H7 (cell line): ENCODE data around the gene TES. TPM values are rescaled to one million over a fixed set of nuclear protein-coding genes. Genes with fewer than 3 reads are reported as not detected.

Experiments used
- DNase-seq: peaks from one replicate; pipeline ENCODE4 v3.0.0; 2012
- H3K27me3 ChIP-seq: 2 replicates; pipeline ENCODE4 v1.6.0; 2011; ENCODE audit warnings: mild to moderate bottlenecking, low read length; ENCODE audit not compliant: control insufficient read depth, insufficient read depth
- H3K36me3 ChIP-seq: replicated peaks from 2 replicates; pipeline ENCODE4 v1.5.1; 2011; ENCODE audit warnings: low read length; ENCODE audit not compliant: control insufficient read depth, insufficient read depth
- H3K4me3 ChIP-seq: 2 replicates; pipeline ENCODE4 v1.5.1; 2011; ENCODE audit warnings: low read depth, mild to moderate bottlenecking, control low read depth, low read length, moderate library complexity; ENCODE audit not compliant: insufficient read depth
- total RNA-seq: library from RNA; depleted of rRNA; stranded (reverse); fragments of >200 nt; shearing (Covaris generic); gene quantifications from 2 replicates; pipeline ENCODE4 v1.2.3, GENCODE V29; 2014

TES gene
- total RNA-seq, 1 experiment from 2014 or later, result 72.5 TPM

GRCh38 chr7:116222501-116222900 lies 12.2 kb downstream of the TES start:
- Histone ChIP-seq H3K36me3 (no peaks in the 10 kb centered on the region), H3K27me3 (no peaks in the 10 kb centered on the region), H3K4me3 (no peak overlapping the region)
- DNase-seq, result no peak

- no peak for DNase-seq
- no peaks in the 10 kb centered on the region for H3K27me3 ChIP-seq
These were observed 13.2 kb downstream of the TES start for GRCh38 chr7:116223588-116223987.

GRCh38 chr7:116224492-116225098 lies 14.3 kb downstream of the TES start:
- no peaks in the 10 kb centered on the region for H3K27me3 ChIP-seq
- no peak overlapping the region for H3K4me3 ChIP-seq
- no peaks in the 10 kb centered on the region for H3K36me3 ChIP-seq
- DNase-seq, result no peak

More at GRCh38 chr7:116223588-116223987, 13.2 kb downstream of the TES start:
- no peak overlapping the region for H3K4me3 ChIP-seq
- H3K36me3 ChIP-seq, result no peaks in the 10 kb centered on the region

GRCh38 chr7:116225860-116226259 lies 15.5 kb downstream of the TES start:
- no peak for DNase-seq
- Histone ChIP-seq H3K4me3 (no peak overlapping the region), H3K36me3 (no peaks in the 10 kb centered on the region), H3K27me3 (no peaks in the 10 kb centered on the region)

- H3K27me3 ChIP-seq, result no peaks in the 10 kb centered on the region
- DNase-seq, result no peak
- H3K36me3 ChIP-seq, result no peaks in the 10 kb centered on the region
- H3K4me3 ChIP-seq, result no peak overlapping the region
These were observed 16.3 kb downstream of the TES start for GRCh38 chr7:116226664-116227063.

GRCh38 chr7:116227678-116228239 lies 17.4 kb downstream of the TES start:
- H3K4me3 ChIP-seq, result no peak overlapping the region
- H3K27me3 ChIP-seq, result no peaks in the 10 kb centered on the region
- DNase-seq, result no peak
- H3K36me3 ChIP-seq, result no peaks in the 10 kb centered on the region

GRCh38 chr7:116228241-116228640 lies 17.9 kb downstream of the TES start:
- no peak overlapping the region for H3K4me3 ChIP-seq
- DNase-seq, result no peak
- no peaks in the 10 kb centered on the region for H3K27me3 ChIP-seq
- H3K36me3 ChIP-seq, result no peaks in the 10 kb centered on the region

- Histone ChIP-seq H3K4me3 (no peak overlapping the region), H3K27me3 (no peaks in the 10 kb centered on the region), H3K36me3 (no peaks in the 10 kb centered on the region)
- DNase-seq, result no peak
These were observed 19.0 kb downstream of the TES start for GRCh38 chr7:116229366-116229765.

- Histone ChIP-seq H3K36me3 (no peaks in the 10 kb centered on the region), H3K4me3 (no peak overlapping the region)
- no peak for DNase-seq
These were observed 20.1 kb downstream of the TES start for GRCh38 chr7:116230191-116231005.

GRCh38 chr7:116231543-116231942 lies 21.2 kb downstream of the TES start:
- H3K27me3 ChIP-seq, result no peaks in the 10 kb centered on the region
- DNase-seq, result no peak
- H3K36me3 ChIP-seq, result no peaks in the 10 kb centered on the region
- no peak overlapping the region for H3K4me3 ChIP-seq

More at GRCh38 chr7:116230191-116231005, 20.1 kb downstream of the TES start:
- H3K27me3 ChIP-seq, result no peaks in the 10 kb centered on the region

GRCh38 chr7:116231949-116232348 lies 21.6 kb downstream of the TES start:
- Histone ChIP-seq H3K27me3 (no peaks in the 10 kb centered on the region), H3K4me3 (no peak overlapping the region), H3K36me3 (no peaks in the 10 kb centered on the region)
- DNase-seq, result no peak

- H3K27me3 ChIP-seq, result no peaks in the 10 kb centered on the region
- no peak for DNase-seq
- no peak overlapping the region for H3K4me3 ChIP-seq
These were observed 22.0 kb downstream of the TES start for GRCh38 chr7:116232350-116232749.

GRCh38 chr7:116232920-116233319 lies 22.6 kb downstream of the TES start:
- DNase-seq, result no peak
- Histone ChIP-seq H3K4me3 (no peak overlapping the region), H3K27me3 (no peaks in the 10 kb centered on the region), H3K36me3 (no peaks in the 10 kb centered on the region)

More at GRCh38 chr7:116232350-116232749, 22.0 kb downstream of the TES start:
- H3K36me3 ChIP-seq, result no peaks in the 10 kb centered on the region

GRCh38 chr7:116234517-116235200 lies 24.3 kb downstream of the TES start:
- Histone ChIP-seq H3K4me3 (no peak overlapping the region), H3K27me3 (no peaks in the 10 kb centered on the region), H3K36me3 (no peaks in the 10 kb centered on the region)
- no peak for DNase-seq
